H9 (cell line): Measurements from ENCODE around the gene COA6. TPM values are rescaled to one million over a fixed set of nuclear protein-coding genes. Genes with fewer than 3 reads are reported as not detected.

Source experiments
- DNase-seq: peaks from one replicate; pipeline ENCODE4 v3.0.0-alpha.2; 2017
- H2AFZ ChIP-seq: one replicate; pipeline ENCODE4 v1.6.1; 2013; ENCODE audit warnings: mild to moderate bottlenecking, low read length, control low read depth, moderate library complexity
- H2AK5ac ChIP-seq: 2 replicates; pipeline ENCODE4 v1.6.1; 2013; ENCODE audit warnings: low read length, control low read depth, mixed read lengths; ENCODE audit not compliant: insufficient read length
- H2BK120ac ChIP-seq: one replicate; pipeline ENCODE4 v1.6.1; 2013; ENCODE audit warnings: low read depth, mild to moderate bottlenecking, low read length, control low read depth, inconsistent platforms; ENCODE audit not compliant: poor library complexity, severe bottlenecking
- H2BK12ac ChIP-seq: 2 replicates; pipeline ENCODE4 v1.6.1; 2013; ENCODE audit warnings: low read length, control low read depth, mixed read lengths, low read depth; ENCODE audit not compliant: insufficient read length
- H2BK15ac ChIP-seq: 2 replicates; pipeline ENCODE4 v1.6.1; 2013; ENCODE audit warnings: low read depth, low read length, control low read depth
- H2BK20ac ChIP-seq: one replicate; pipeline ENCODE4 v1.6.1; 2013; ENCODE audit warnings: low read depth, mild to moderate bottlenecking, low read length, control low read depth, inconsistent platforms; ENCODE audit not compliant: poor library complexity, severe bottlenecking
- H2BK5ac ChIP-seq: 2 replicates; pipeline ENCODE4 v1.6.1; 2013; ENCODE audit warnings: low read length, control low read depth, mixed read lengths; ENCODE audit not compliant: insufficient read length
- H3K14ac ChIP-seq: 2 replicates; pipeline ENCODE4 v1.6.1; 2013; ENCODE audit warnings: low read length, control low read depth; ENCODE audit not compliant: insufficient read depth
- H3K18ac ChIP-seq: 2 replicates; pipeline ENCODE4 v1.6.1; 2013; ENCODE audit warnings: low read depth, mild to moderate bottlenecking, mixed read lengths, low read length, control low read depth; ENCODE audit not compliant: insufficient read length
- H3K23ac ChIP-seq: 2 replicates; pipeline ENCODE4 v1.6.1; 2013; ENCODE audit warnings: low read length, control low read depth, mixed read lengths, low read depth; ENCODE audit not compliant: insufficient read length
- H3K23me2 ChIP-seq: 2 replicates; pipeline ENCODE4 v1.6.1; 2013; ENCODE audit warnings: low read depth, mild to moderate bottlenecking, mixed read lengths, low read length, control low read depth; ENCODE audit not compliant: insufficient read length, poor library complexity, severe bottlenecking
- H3K27ac ChIP-seq: 2 replicates; pipeline ENCODE4 v1.5.1; 2013; ENCODE audit warnings: low read length, control low read depth, mixed read lengths, low read depth; ENCODE audit not compliant: insufficient read length
- H3K27me3 ChIP-seq: 2 replicates; pipeline ENCODE4 v1.6.1; 2013; ENCODE audit warnings: low read length, control low read depth, inconsistent platforms; ENCODE audit not compliant: insufficient read depth
- H3K4ac ChIP-seq: 2 replicates; pipeline ENCODE4 v1.6.1; 2013; ENCODE audit warnings: low read depth, mild to moderate bottlenecking, control low read depth, inconsistent platforms, low read length, moderate library complexity
- H3K4me1 ChIP-seq: 2 replicates; pipeline ENCODE4 v1.6.1; 2013; ENCODE audit warnings: low read length, control low read depth, inconsistent platforms; ENCODE audit not compliant: insufficient read depth
- H3K4me2 ChIP-seq: 2 replicates; pipeline ENCODE4 v1.6.1; 2013; ENCODE audit warnings: low read length, control low read depth, mixed read lengths; ENCODE audit not compliant: insufficient read length, insufficient read depth
- H3K56ac ChIP-seq: 2 replicates; pipeline ENCODE4 v1.6.1; 2013; ENCODE audit warnings: low read depth, mild to moderate bottlenecking, mixed read lengths, low read length, control low read depth; ENCODE audit not compliant: insufficient read length
- H3K79me1 ChIP-seq: 2 replicates; pipeline ENCODE4 v1.6.1; 2013; ENCODE audit warnings: low read depth, mild to moderate bottlenecking, moderate library complexity, low read length, control low read depth, inconsistent platforms; ENCODE audit not compliant: insufficient read depth, poor library complexity, severe bottlenecking
- H3K79me2 ChIP-seq: 2 replicates; pipeline ENCODE4 v1.6.1; 2013; ENCODE audit warnings: low read length, control low read depth, inconsistent platforms; ENCODE audit not compliant: insufficient read depth
- H3K9ac ChIP-seq: 2 replicates; pipeline ENCODE4 v1.6.1; 2013; ENCODE audit warnings: low read length, control low read depth, mixed read lengths; ENCODE audit not compliant: insufficient read length; ENCODE audit errors: extremely low read depth
- H3K9me3 ChIP-seq: one replicate; pipeline ENCODE4 v1.6.1; 2013; ENCODE audit warnings: low read depth, low read length, inconsistent platforms; ENCODE audit not compliant: control insufficient read depth
- H3T11ph ChIP-seq: one replicate; pipeline ENCODE4 v1.6.1; 2013; ENCODE audit warnings: mild to moderate bottlenecking, low read length, control low read depth, inconsistent platforms
- H4K20me1 ChIP-seq: one replicate; pipeline ENCODE4 v1.6.1; 2013; ENCODE audit not compliant: control insufficient read depth, insufficient read length, insufficient read depth
- H4K5ac ChIP-seq: 2 replicates; pipeline ENCODE4 v1.6.1; 2013; ENCODE audit warnings: low read depth, mild to moderate bottlenecking, mixed read lengths, low read length, control low read depth; ENCODE audit not compliant: insufficient read length
- H4K8ac ChIP-seq: replicated peaks from 2 replicates; pipeline ENCODE4 v1.6.1; 2013; ENCODE audit warnings: low read length, control low read depth, mixed read lengths, low read depth; ENCODE audit not compliant: insufficient read length
- H4K91ac ChIP-seq: 2 replicates; pipeline ENCODE4 v1.6.1; 2013; ENCODE audit warnings: low read depth, mild to moderate bottlenecking, moderate library complexity, mixed read lengths, low read length, control low read depth; ENCODE audit not compliant: insufficient read length
- H3K27ac Mint-ChIP-seq, 3 experiments: 2 replicates in 2 of 3; 3 replicates in 1 of 3; pipeline ENCODE4 v1.8.0; 2020 to 2021; ENCODE audit warnings: mixed read lengths in 3 of 3, mild to moderate bottlenecking in 1 of 3, moderate library complexity in 1 of 3
- H3K27me3 Mint-ChIP-seq: 2 replicates; pipeline ENCODE4 v1.8.0; 2021; ENCODE audit warnings: low read depth, mild to moderate bottlenecking, moderate library complexity, mixed read lengths
- H3K36me3 Mint-ChIP-seq, 3 experiments: 2 replicates in 2 of 3; 3 replicates in 1 of 3; pipeline ENCODE4 v1.8.0; 2020 to 2021; ENCODE audit warnings: low read depth in 3 of 3, mixed read lengths in 3 of 3; ENCODE audit not compliant: insufficient read depth in 1 of 3
- H3K4me1 Mint-ChIP-seq, 2 experiments: 2 replicates each; pipeline ENCODE4 v1.8.0; 2020; ENCODE audit warnings: mixed read lengths in 2 of 2
- H3K4me3 Mint-ChIP-seq, 2 experiments: 2 replicates in 1 of 2; 3 replicates in 1 of 2; pipeline ENCODE4 v1.8.0; 2020 to 2021; ENCODE audit warnings: mild to moderate bottlenecking in 2 of 2, mixed read lengths in 2 of 2, moderate library complexity in 1 of 2
- H3K9me3 Mint-ChIP-seq, 2 experiments: 2 replicates in 1 of 2; 3 replicates in 1 of 2; pipeline ENCODE4 v1.8.0; 2020; ENCODE audit warnings: mild to moderate bottlenecking in 2 of 2, mixed read lengths in 2 of 2, moderate library complexity in 1 of 2
- CTCF ChIP-seq: fragments of 200-600 bp; sonication (generic); conservative IDR thresholded peaks from 3 replicates; pipeline ENCODE4 v1.8.0; 2021; ENCODE audit warnings: antibody characterized with exemption, mild to moderate bottlenecking
- WGBS: extraction: QIAGEN DNeasy Blood & Tissue Kit; methylation state at CpG from one replicate; pipeline ENCODE4 v1.1.7; 2013; ENCODE audit warnings: missing lambda C conversion rate, low lambda C conversion rate, mixed read lengths; ENCODE audit not compliant: insufficient read length; ENCODE audit errors: extremely low coverage; 5-methylcytosine and 5-hydroxymethylcytosine counted together
- total RNA-seq: library from RNA; stranded (reverse); gene quantifications from 2 replicates; pipeline ENCODE4 v1.2.1, GENCODE V29; 2021

COA6 gene
- total RNA-seq, 1 experiment from 2014 or later: 42.3 TPM

- Histone ChIP-seq H4K8ac (no peak overlapping the region), H3K18ac (no peak overlapping the region), H4K5ac (no peak overlapping the region), H4K91ac (no peak overlapping the region), H3K56ac (no peak overlapping the region), H2BK12ac (no peak overlapping the region), H3K9me3 (no peaks in the 10 kb centered on the region), H2AK5ac (no peak overlapping the region), H2BK5ac (no peak overlapping the region), H2BK120ac (no peak overlapping the region), H4K20me1 (no peaks in the 10 kb centered on the region), H3T11ph (no peak overlapping the region), H3K23ac (no peak overlapping the region), H3K4me2 (no peak overlapping the region), H2BK15ac (no peak overlapping the region), H2AFZ (no peak overlapping the region), H3K27me3 (no peaks in the 10 kb centered on the region), H3K27ac (no peak overlapping the region), H3K23me2 (no peaks in the 10 kb centered on the region), H3K79me2 (no peaks in the 10 kb centered on the region), H3K79me1 (no peaks in the 10 kb centered on the region), H2BK20ac (no peak overlapping the region), H3K4me1 (no peaks in the 10 kb centered on the region), H3K14ac (no peak overlapping the region), H3K4ac (no peak overlapping the region), H3K9ac (no peak overlapping the region)
- Mint-ChIP-seq H3K36me3 (no peaks in the 10 kb centered on the region; a peak in 2 of 7 replicates), H3K4me1 (no peaks in the 10 kb centered on the region), H3K9me3 (peaks cover 6 to 9% of the 10 kb centered on the region in 2 experiments; a peak in 4 of 5 replicates), H3K27ac (no peak overlapping the region), H3K4me3 (no peak overlapping the region), H3K27me3 (peaks cover 2% of the 10 kb centered on the region)
- TF ChIP-seq CTCF: no peak
- DNase-seq: no peak
- WGBS: no CpG with 5 or more reads among the region's 1 CpG
These were observed 28.0 kb upstream of the COA6 start for GRCh38 chr1:234345237-234345636.
